Measurements from ENCODE around the gene SCGN. TPM values are rescaled to one million over a fixed set of nuclear protein-coding genes. Genes with fewer than 3 reads are reported as not detected.

SCGN gene
- total RNA-seq, 4 donors from 2014 or later = 4.1 to 13.0 (median 9.6) TPM

DNA sequence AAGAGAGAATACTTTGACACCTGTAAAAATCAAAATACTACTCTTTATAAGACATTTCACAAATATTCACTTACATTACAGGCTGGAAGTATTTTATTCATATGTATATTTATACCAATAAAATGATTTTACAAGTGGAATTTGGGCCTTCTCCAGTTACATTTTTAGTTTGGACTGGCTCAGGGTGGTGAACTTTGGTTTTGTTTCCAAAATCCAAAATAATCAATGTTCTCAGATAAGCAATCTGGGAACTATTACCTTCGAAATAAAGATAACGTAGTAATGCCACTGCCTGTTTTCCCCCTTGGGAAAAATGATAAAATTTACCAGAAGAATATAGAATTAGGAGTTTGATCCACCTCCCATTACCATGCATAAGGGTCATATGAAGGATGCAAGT lies 31.6 kb upstream of the SCGN start:
- Histone ChIP-seq H3K9me3 (no peaks in the 10 kb centered on the region), H3K27me3 (no peaks in the 10 kb centered on the region), H3K4me1 (no peaks in the 10 kb centered on the region), H3K36me3 (peaks cover 0 to 25% (median 0%) of the 10 kb centered on the region in 3 donors), H3K27ac (no peak overlapping the region), H3K4me3 (no peak overlapping the region)
- DNase-seq = no peak
- TF ChIP-seq, protein P1, sequence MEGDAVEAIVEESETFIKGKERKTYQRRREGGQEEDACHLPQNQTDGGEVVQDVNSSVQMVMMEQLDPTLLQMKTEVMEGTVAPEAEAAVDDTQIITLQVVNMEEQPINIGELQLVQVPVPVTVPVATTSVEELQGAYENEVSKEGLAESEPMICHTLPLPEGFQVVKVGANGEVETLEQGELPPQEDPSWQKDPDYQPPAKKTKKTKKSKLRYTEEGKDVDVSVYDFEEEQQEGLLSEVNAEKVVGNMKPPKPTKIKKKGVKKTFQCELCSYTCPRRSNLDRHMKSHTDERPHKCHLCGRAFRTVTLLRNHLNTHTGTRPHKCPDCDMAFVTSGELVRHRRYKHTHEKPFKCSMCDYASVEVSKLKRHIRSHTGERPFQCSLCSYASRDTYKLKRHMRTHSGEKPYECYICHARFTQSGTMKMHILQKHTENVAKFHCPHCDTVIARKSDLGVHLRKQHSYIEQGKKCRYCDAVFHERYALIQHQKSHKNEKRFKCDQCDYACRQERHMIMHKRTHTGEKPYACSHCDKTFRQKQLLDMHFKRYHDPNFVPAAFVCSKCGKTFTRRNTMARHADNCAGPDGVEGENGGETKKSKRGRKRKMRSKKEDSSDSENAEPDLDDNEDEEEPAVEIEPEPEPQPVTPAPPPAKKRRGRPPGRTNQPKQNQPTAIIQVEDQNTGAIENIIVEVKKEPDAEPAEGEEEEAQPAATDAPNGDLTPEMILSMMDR (IDR thresholded peaks at IDR 0.05) = no peak
- TF ChIP-seq POLR2A (IDR thresholded peaks at IDR 0.05) = no peak

DNA sequence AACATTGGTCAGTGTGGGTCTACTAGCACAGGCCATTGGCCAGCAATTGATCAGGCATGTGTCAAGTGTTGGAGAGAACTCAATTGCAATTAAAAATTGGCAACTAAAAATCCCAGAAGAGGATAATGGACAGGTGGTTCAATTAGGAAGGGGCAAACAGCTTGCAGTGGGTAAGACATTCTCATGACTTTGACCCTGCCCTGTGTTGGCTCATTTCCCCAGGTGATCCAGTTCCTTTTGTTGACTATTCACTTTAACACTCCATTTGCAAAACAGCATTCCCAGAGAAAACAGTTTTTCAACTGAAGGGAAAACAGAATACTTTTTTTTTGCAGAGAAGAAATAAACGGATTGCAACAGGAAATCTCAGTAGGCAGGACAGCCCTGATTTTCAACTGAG lies 28.9 kb upstream of the SCGN start:
- TF ChIP-seq, protein P1 (IDR thresholded peaks at IDR 0.05) = no peak
- TF ChIP-seq POLR2A (IDR thresholded peaks at IDR 0.05) = no peak
- no peaks in the 10 kb centered on the region for H3K9me3 ChIP-seq
- H3K36me3 ChIP-seq = peaks cover 0 to 20% (median 0%) of the 10 kb centered on the region in 3 donors
- no peak for DNase-seq
- H3K27ac ChIP-seq = no peak overlapping the region
- no peak overlapping the region for H3K4me3 ChIP-seq
- no peaks in the 10 kb centered on the region for H3K27me3 ChIP-seq
- H3K4me1 ChIP-seq = no peaks in the 10 kb centered on the region

DNA sequence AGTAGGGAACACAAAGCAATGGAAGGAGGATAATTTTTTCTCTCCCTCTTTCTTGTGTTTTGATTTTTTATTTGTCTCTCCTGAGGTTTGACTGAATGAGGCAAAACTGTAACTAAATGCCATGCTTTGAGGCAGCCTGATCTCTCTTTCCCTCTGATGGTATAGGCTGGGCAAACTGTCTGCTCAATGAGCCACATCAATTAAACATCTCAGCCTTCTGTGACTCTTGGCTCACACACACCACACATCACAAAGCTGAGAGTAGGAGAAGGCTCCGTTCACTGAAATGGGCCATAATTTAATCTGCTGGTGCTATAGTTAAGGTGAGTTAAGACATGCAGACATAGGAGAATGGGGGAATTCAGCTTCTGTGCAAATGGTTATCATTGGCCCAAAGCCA lies 28.1 kb upstream of the SCGN start:
- no peak for DNase-seq
- H3K9me3 ChIP-seq = no peaks in the 10 kb centered on the region
- no peaks in the 10 kb centered on the region for H3K27me3 ChIP-seq
- H3K4me3 ChIP-seq = no peak overlapping the region
- TF ChIP-seq, protein P1 (IDR thresholded peaks at IDR 0.05) = no peak
- no peak for TF ChIP-seq POLR2A (IDR thresholded peaks at IDR 0.05)
- H3K27ac ChIP-seq = no peak overlapping the region
- no peaks in the 10 kb centered on the region for H3K4me1 ChIP-seq
- H3K36me3 ChIP-seq = peaks cover 0 to 19% (median 0%) of the 10 kb centered on the region in 3 donors

DNA sequence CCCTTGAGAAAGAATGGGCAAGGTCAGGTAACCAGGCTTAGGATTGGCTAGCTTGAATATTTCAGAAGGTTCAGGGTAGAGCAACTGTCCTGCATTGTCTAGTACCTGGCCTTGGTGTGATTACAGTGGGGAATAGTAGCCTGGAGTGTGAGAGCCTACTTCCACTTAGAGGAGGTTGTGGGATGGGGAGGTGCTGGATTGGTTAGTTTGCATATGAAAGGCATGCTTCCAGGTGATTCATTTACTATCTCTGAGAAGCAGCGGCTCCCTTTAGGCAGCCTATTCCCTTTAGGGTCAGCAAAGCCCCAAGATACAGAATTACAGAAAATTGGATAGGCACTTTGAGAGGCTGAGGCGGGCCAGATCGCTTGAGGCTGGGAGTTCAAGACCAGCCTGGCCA lies 25.0 kb upstream of the SCGN start:
- Histone ChIP-seq H3K27me3 (no peaks in the 10 kb centered on the region), H3K4me1 (no peaks in the 10 kb centered on the region), H3K27ac (no peak overlapping the region), H3K36me3 (no peaks in the 10 kb centered on the region), H3K9me3 (no peaks in the 10 kb centered on the region), H3K4me3 (no peak overlapping the region)
- TF ChIP-seq, protein P1 (IDR thresholded peaks at IDR 0.05) = no peak
- TF ChIP-seq POLR2A (IDR thresholded peaks at IDR 0.05) = no peak
- DNase-seq = no peak

DNA sequence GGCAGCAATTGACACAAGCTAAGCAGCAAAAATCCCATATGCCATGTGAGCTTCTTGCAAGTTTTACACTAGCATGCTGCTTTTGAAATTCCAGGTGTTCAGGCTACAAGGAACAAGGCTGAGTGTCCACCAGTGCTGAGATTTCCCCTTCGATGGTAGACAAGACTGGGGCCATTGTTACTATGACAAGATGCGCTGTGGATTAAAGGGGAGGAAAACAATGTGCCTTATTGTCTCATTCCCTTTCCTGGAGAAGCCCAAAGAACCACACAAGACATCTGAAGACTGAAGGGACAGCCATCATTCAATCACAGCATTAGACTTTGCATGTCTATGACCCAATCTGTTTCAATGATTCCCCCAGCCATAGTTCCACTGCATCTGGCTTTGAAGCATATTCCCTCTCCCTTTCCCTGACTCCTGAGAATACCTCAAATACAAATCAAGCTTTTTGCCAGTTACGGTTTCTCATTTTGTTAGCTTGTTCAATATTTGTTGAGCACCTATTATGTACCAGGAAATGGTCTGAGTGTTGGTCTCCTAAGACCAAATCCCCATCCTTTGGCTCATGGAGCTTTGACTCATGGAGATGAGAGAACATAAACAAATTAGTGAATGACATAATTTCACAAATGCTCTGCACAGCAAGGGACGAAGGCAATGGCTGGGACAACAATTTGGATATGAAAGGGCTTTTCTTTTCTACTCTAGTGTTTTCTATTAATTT lies 23.4 kb upstream of the SCGN start:
- no peak for DNase-seq
- H3K4me1 ChIP-seq = no peaks in the 10 kb centered on the region
- no peak for TF ChIP-seq POLR2A (IDR thresholded peaks at IDR 0.05)
- TF ChIP-seq, protein P1 (IDR thresholded peaks at IDR 0.05) = no peak

More for the DNA sequence above, 23.4 kb upstream of the SCGN start:
- no peak overlapping the region for H3K27ac ChIP-seq
- H3K27me3 ChIP-seq = no peaks in the 10 kb centered on the region
- H3K4me3 ChIP-seq = no peak overlapping the region
- no peaks in the 10 kb centered on the region for H3K9me3 ChIP-seq
- H3K36me3 ChIP-seq = no peaks in the 10 kb centered on the region
